ENCODE measurements around the gene RHOT2. TPM values are rescaled to one million over a fixed set of nuclear protein-coding genes. Genes with fewer than 3 reads are reported as not detected.

Gene RHOT2
- total and polyA plus RNA-seq, 2 of the 8 experiments (the other 6 are each of a cell fraction or from before 2014, with no cell fraction given), result 149 to 194 TPM

DNA sequence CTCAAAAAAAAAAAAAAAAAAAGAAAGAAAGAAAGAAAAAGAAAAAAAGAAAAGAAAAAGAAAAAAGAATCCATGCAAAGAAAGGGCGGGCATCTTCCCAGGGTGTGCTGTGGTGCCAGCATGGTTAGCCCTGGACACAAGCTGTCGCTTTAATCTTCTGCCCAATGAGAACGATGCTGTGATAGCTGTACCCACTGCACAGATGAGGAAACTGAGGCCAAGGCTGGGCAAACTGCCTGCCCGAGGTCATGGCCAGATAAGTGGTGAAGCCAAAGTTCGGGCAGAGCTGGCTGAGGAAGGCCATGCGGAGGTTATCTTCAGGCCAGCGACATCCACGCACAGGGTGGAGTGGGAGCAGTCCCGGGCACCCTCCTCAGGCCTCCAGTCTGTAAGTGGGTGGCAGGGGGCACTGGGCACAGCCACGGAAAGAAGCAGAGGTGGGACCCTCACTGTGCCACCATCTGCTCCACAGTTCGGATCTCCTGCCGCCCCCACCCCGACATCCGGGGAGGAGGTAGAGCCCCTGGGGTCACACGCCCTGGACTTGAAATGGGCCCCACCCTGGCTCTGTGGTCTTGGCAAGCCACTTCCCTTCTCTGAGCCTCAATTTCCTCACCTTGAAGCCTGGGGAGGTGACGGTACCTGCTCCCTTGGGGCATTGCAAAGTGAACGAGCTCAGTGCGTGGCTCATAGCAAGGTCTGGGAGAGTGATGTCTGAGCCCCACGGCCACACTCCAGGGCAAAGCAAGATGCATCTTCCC lies 31.2 kb downstream of the RHOT2 start (continued):
- no peak for TF ChIP-seq CREB1 (IDR thresholded peaks at IDR 0.05)
- TF ChIP-seq, protein P1, sequence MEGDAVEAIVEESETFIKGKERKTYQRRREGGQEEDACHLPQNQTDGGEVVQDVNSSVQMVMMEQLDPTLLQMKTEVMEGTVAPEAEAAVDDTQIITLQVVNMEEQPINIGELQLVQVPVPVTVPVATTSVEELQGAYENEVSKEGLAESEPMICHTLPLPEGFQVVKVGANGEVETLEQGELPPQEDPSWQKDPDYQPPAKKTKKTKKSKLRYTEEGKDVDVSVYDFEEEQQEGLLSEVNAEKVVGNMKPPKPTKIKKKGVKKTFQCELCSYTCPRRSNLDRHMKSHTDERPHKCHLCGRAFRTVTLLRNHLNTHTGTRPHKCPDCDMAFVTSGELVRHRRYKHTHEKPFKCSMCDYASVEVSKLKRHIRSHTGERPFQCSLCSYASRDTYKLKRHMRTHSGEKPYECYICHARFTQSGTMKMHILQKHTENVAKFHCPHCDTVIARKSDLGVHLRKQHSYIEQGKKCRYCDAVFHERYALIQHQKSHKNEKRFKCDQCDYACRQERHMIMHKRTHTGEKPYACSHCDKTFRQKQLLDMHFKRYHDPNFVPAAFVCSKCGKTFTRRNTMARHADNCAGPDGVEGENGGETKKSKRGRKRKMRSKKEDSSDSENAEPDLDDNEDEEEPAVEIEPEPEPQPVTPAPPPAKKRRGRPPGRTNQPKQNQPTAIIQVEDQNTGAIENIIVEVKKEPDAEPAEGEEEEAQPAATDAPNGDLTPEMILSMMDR (IDR thresholded peaks at IDR 0.05; ENCODE audit: control extremely low read depth in 1 of 3, insufficient read depth in 1 of 3, low read depth in 1 of 3, low read length in 3 of 3), result no peak
- TF ChIP-seq, protein P2, sequence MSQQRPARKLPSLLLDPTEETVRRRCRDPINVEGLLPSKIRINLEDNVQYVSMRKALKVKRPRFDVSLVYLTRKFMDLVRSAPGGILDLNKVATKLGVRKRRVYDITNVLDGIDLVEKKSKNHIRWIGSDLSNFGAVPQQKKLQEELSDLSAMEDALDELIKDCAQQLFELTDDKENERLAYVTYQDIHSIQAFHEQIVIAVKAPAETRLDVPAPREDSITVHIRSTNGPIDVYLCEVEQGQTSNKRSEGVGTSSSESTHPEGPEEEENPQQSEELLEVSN (IDR thresholded peaks at IDR 0.05), result no peak
- no peak for TF ChIP-seq RFX5 (IDR thresholded peaks at IDR 0.05; ENCODE audit: borderline replicate concordance, low read depth, low read length)
- TF ChIP-seq BACH1 (IDR thresholded peaks at IDR 0.05; ENCODE audit: low read length), result no peak

Measured in H1 (cell line).